ENCODE measurements around the gene CHST2. TPM values are rescaled to one million over a fixed set of nuclear protein-coding genes. Genes with fewer than 3 reads are reported as not detected.

The CHST2 gene
- total RNA-seq, 4 donors from 2014 or later = 2.8 to 20.6 (median 7.9) TPM

DNA sequence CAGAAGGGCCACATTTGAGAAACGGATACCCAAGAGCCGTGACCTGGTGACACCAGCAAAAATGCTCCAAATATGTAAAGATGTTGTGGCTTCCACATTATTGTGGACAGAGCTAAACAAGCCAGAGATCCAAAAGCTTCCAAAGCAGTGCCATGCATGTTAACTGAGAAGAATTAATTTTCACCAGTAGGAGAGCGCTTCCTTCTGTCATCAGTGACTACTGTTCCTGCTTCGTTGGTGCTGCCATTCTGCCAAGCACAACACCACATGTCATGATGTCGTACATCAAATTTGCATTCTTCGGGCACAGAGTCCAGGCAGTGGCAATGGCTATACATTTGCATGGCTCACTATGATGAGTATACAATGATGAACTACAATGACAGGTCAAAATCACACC lies 19.1 kb upstream of the CHST2 start:
- peaks cover 0 to 9% (median 3%) of the 10 kb centered on the region in 4 donors for H3K9me3 ChIP-seq
- no peaks in the 10 kb centered on the region for H3K27me3 ChIP-seq
- DNase-seq = no peak
- H3K4me3 ChIP-seq = no peak overlapping the region
- no peak overlapping the region for H3K27ac ChIP-seq
- no peaks in the 10 kb centered on the region for H3K4me1 ChIP-seq
- H3K36me3 ChIP-seq = no peaks in the 10 kb centered on the region
- TF ChIP-seq, protein P1, sequence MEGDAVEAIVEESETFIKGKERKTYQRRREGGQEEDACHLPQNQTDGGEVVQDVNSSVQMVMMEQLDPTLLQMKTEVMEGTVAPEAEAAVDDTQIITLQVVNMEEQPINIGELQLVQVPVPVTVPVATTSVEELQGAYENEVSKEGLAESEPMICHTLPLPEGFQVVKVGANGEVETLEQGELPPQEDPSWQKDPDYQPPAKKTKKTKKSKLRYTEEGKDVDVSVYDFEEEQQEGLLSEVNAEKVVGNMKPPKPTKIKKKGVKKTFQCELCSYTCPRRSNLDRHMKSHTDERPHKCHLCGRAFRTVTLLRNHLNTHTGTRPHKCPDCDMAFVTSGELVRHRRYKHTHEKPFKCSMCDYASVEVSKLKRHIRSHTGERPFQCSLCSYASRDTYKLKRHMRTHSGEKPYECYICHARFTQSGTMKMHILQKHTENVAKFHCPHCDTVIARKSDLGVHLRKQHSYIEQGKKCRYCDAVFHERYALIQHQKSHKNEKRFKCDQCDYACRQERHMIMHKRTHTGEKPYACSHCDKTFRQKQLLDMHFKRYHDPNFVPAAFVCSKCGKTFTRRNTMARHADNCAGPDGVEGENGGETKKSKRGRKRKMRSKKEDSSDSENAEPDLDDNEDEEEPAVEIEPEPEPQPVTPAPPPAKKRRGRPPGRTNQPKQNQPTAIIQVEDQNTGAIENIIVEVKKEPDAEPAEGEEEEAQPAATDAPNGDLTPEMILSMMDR (IDR thresholded peaks at IDR 0.05) = no peak
- no peak for TF ChIP-seq POLR2A (IDR thresholded peaks at IDR 0.05)

DNA sequence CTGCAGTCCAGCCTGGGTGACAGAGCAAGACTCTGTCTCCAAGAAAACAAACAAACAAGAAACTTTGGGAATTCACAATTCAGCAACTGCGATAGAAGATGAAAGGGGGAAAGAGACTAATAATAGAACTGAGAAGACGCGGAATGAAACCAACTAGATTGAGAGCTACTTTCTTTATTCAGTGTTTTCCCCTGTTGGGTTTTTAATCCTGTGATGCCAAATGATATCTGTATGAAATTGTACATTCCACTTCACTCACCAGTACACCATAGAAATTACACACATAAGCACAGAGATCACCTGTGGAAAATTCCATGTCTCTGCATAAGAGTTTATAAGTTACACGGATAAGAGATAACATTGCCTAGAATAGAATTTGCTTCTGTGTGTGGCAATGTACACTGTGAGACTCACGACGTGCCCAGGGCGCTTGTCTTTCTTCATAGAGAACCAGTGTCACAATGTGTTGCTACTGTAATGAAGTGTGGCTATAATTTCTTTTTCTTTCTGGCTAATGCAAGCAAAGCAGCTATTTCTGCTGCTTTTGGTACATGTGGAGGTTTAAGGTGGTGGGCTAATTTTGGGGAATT lies 17.7 kb upstream of the CHST2 start:
- no peak for DNase-seq

DNA sequence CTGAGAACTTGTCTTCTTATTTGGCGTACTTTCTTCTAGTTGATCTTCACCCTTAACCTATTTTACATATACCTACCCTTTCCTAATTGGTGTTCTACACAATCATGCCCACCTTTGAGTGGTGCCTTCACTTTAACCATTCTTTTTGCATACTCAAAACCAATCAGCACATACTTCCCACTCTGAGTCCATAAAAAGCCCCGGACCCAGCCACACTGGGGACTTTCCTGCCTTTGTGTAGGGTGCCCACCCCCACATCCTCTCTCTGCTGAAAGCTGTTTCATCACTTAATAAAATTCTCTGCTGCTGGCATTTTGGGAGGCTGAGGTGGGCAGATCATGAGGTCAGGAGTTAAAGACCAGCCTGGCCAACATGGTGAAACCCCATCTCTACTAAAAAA lies 15.9 kb upstream of the CHST2 start:
- TF ChIP-seq, protein P1 (IDR thresholded peaks at IDR 0.05) = no peak
- TF ChIP-seq POLR2A (IDR thresholded peaks at IDR 0.05) = no peak
- Histone ChIP-seq H3K4me1 (no peaks in the 10 kb centered on the region), H3K27me3 (no peaks in the 10 kb centered on the region)

More for the DNA sequence above, 17.7 kb upstream of the CHST2 start:
- TF ChIP-seq, protein P1 (IDR thresholded peaks at IDR 0.05) = no peak
- TF ChIP-seq POLR2A (IDR thresholded peaks at IDR 0.05) = no peak
- Histone ChIP-seq H3K9me3 (peaks cover 0 to 14% (median 4%) of the 10 kb centered on the region in 4 donors), H3K27me3 (no peaks in the 10 kb centered on the region), H3K27ac (no peak overlapping the region), H3K4me1 (no peaks in the 10 kb centered on the region), H3K4me3 (no peak overlapping the region), H3K36me3 (no peaks in the 10 kb centered on the region)

DNA sequence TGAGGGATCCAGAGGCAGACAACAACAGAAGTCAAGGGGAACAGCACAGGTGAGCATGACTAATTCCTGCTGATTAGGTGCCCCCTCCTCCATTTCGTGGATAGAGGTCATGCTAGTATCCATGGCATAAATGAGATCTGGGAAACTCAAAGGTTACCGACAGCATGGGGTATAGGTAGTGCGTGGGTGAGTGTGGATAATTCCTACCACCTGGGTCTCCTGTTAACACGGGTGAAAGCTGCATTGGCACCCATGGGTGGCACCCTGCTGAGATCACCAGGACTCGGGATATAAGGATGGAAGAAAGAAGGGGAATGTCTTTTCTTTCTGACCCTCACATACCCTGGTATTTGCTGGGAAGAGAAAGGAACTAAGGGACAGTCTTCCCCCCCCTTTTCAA lies 14.4 kb upstream of the CHST2 start:
- no peak overlapping the region for H3K27ac ChIP-seq
- H3K4me3 ChIP-seq = no peak overlapping the region

More for the DNA sequence above, 15.9 kb upstream of the CHST2 start:
- Histone ChIP-seq H3K9me3 (peaks cover 0 to 14% (median 4%) of the 10 kb centered on the region in 4 donors), H3K27ac (no peak overlapping the region), H3K36me3 (no peaks in the 10 kb centered on the region), H3K4me3 (no peak overlapping the region)
- DNase-seq = no peak

DNA sequence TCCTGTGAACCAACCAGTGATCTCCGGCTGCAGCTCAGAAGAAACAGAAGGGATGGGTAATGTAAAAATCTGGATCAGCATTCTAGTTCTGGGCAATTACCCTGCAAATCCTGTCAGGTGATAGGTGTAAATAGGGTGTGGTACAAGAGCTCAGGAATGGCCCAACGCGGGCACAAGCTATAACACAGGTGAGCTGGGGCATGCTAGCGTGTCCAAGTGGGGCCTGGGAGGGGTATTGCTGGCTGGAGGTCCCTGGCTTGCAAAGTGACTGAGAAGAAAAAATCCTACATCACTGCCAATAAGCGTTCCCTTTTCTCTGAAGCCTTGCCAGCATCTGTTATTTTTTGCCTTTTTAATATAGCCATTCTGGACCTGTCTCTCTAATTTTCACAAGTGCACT lies 9.7 kb upstream of the CHST2 start:
- H3K27me3 ChIP-seq = no peaks in the 10 kb centered on the region
- peaks cover 0 to 11% (median 4%) of the 10 kb centered on the region in 4 donors for H3K9me3 ChIP-seq
- no peaks in the 10 kb centered on the region for H3K36me3 ChIP-seq
- H3K4me3 ChIP-seq = no peak overlapping the region
- H3K27ac ChIP-seq = no peak overlapping the region
- H3K4me1 ChIP-seq = no peaks in the 10 kb centered on the region
- TF ChIP-seq, protein P1 (IDR thresholded peaks at IDR 0.05) = no peak
- no peak for TF ChIP-seq POLR2A (IDR thresholded peaks at IDR 0.05)
- DNase-seq = no peak

More for the DNA sequence above, 14.4 kb upstream of the CHST2 start:
- no peak for TF ChIP-seq POLR2A (IDR thresholded peaks at IDR 0.05)
- TF ChIP-seq, protein P1 (IDR thresholded peaks at IDR 0.05) = no peak
- H3K4me1 ChIP-seq = no peaks in the 10 kb centered on the region
- peaks cover 0 to 14% (median 4%) of the 10 kb centered on the region in 4 donors for H3K9me3 ChIP-seq
- DNase-seq = no peak
- no peaks in the 10 kb centered on the region for H3K27me3 ChIP-seq
- H3K36me3 ChIP-seq = no peaks in the 10 kb centered on the region
